ENCODE data around the gene RAB6B. TPM values are rescaled to one million over a fixed set of nuclear protein-coding genes. Genes with fewer than 3 reads are reported as not detected.

Gene RAB6B
- total and polyA plus RNA-seq, 2 of the 8 experiments (the other 6 are each of a cell fraction or from before 2014, with no cell fraction given), result 7.9 to 15.6 TPM

DNA sequence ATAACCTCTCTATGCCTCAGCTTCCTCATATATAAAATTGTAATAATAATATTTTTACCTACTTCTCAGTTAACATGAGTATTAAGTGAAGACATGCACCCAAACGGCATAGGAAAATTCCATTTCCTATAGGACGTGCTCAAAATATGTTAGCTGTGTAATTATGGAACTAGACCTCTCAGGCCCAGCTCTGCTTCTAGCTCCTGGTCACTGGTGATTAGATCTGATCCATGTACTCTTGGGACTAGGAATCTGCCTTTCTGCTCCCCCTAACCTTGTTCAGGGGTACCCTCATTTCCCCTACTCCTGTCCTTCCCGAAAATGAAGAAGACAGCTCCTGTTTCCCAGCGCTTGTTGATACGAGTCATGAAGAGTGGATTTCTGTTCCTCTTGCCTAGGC, 119.8 kb downstream of the RAB6B start (continued):
- TF ChIP-seq EP300 (IDR thresholded peaks at IDR 0.05; ENCODE audit: borderline replicate concordance in 1 of 2, low read depth in 2 of 2, low read length in 2 of 2) (no peak), SIRT6 (IDR thresholded peaks at IDR 0.05; ENCODE audit: low read length) (no peak)

Data from H1 (cell line).